Measurements from ENCODE around the gene RAB19.
"Not testable (repeated sequence)": the region's sequence is repeated elsewhere in the genome, so short reads cannot be mapped to it uniquely, and the experiment has no call there.

The RAB19 gene

DNA sequence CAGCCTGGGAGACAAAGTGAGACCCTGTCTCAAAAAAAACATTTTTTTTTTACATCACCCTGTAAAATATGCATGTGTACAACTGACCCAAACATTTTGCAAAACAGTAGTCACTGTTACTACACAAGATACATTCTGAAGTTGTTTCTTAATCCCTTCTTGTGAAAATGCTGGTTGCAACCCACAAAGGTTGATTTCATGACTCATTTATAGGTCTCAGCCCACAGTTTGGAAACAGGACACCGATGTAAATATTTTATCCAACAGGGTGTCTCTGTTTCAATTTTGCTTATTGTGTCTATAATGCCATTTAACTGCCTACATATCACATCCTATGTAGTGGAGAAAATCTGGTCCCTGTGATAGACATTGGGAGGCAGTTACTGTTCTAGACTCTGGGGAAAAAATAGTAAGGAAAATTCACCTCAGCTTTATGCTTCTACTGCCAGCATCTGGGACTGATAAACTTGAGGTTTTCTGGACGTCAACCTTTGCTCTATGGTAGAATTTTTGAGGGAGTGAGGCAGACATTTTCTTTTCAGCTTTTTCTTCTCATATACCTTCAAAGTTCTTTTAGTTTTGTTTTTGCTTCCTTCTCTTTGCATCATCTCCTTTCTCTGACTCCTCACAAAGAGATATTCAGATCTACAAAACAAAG, 1.6 kb upstream of the RAB19 start:
- DNase-seq = no peak

- peak; percentile 13 for DNase-seq
Observed at GRCh38 chr7:140404565-140405065, 757 bp downstream of the RAB19 start.

DNA sequence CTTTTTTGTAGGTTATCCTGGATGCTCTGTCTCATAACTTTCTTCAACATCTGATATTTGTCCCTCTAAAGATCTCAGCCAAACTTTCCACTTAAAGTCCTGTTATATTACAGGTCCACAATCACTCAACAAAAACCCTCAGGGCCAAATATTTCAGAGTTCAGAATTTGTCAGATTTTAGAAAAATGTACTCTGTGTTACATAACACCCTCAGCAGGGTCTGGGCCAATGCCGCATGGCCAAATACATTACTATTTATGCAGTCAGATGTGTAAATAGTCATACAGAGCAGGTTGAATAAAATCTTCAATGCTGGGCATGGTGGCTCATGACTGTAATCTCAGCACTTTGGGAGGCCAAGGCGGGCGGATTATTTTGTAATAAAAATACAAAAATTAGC, 11.5 kb downstream of the RAB19 start:
- no peak for DNase-seq

DNA sequence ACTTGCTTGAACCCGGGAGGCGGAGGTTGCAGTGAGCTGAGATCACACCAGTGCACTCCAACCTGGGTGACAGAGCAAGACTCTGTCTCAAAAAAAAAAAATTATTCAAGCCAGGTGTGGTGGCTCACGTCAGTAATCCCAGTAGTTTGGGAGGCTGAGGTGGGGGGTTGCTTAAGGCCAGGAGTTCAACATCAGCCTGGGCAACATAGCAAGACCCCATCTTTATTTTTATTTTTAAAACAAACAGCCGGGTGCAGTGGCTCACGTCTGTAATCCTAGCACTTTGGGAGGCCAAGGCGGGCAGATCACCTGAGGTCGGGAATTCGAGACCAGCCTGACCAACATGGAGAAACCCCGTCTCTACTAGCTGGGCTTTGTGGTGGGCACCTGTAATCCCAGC, 12.0 kb downstream of the RAB19 start:
- DNase-seq = not testable (repeated sequence)

DNA sequence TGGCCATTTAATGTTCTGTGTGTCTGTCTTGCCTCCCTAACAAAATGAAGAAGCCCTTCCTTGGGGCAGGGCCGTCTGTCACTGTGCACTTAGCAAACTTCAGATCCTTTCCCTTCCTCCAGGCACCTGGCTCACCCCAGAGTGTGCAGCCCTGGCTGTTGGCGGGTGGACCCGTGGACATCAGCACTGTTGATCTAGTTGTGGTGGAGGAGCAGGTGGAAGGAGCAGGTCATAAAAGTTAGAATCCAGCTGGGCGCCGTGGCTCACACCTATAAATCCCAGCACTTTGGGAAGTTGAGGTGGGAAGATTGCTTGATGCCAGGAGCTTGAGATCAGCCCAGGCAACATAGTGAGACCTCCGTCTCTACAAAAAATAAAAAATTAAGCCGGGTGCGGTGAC, 12.7 kb downstream of the RAB19 start:
- peak; percentile 4 for DNase-seq

GRCh38 chr7:140417456-140418155, 13.7 kb downstream of the RAB19 start:
- DNase-seq = peak; percentile 3

GRCh38 chr7:140418156-140418472, 14.3 kb downstream of the RAB19 start:
- DNase-seq = peak; percentile 51

- DNase-seq = no peak
Observed at GRCh38 chr7:140418653-140419052, 14.8 kb downstream of the RAB19 start.

DNA sequence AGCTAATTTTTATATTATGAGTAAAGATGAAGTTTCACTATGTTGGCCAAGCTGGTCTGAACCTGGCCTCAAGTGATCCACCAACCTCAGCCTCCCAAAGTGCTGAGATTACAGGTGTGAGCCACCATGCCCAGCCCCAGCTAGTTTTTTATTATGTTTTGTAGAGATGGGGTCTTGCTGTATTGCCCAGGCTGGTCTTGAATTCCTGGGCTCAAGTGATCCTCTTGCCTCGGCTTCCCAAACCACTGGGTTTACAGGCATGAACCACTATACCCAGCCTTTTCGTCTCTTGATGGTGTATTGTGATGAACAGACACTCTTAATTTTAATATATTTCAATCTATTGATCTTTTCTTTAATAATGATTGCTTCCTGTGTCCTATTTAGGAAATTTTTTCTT, 17.7 kb downstream of the RAB19 start:
- DNase-seq = no peak

DNA sequence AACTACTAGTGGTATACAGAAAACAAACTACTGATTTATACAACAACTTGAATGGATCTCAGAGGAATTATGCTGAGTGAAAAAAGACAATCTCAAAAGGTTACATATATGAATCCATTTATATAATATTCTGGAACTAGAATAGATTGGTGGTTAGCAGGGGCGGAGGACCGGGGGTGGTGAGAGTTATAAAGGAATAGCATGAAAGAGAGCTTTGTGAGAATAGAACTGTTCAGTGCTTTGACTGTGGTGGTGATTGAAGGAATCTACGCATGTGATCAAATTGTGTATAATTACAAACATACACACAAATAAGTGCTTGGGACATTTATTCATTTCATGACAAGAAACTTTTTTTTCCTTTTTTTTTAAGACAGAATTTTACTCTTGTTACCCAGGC, 19.6 kb downstream of the RAB19 start:
- no peak for DNase-seq

GRCh38 chr7:140425718-140426117, 21.9 kb downstream of the RAB19 start:
- DNase-seq = no peak

DNA sequence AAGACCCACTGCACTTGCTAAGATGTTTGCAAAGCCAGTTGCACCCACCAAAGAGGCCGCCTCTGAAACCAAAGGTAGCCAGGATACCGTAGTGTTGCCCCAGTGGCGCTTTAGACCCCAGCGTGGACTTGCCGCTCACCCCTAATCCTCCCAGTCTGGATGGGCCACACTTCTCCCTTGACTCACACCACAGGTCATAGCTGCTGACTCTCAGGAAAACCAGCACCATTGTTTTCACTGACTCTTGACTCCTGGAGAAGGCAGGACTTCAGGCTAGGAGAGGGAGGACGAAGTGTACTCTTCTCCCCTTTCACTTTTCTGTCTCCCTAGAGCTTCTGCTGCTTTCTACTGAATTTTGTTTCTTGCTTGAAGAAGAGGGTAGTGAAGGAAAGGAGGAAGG, 22.3 kb downstream of the RAB19 start:
- DNase-seq = no peak

DNA sequence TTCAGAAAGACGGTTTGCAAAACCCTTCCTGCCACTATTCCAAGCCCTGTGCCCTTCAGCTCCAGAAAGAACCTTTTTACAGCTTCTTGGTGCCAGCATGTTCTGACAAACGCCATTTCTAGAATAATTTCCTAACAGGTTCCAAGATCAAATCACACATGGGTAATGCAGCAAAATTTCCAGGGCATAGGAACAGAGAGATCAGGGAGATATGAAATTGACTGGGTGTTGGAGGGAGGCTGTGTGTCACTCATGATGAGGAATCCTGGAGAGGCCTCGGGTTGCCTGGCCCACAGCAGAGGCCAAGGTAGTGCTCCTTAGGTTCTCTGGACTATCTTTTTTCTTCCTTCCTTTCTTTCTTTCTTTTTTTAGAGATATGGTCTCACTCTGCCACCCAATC, 29.5 kb downstream of the RAB19 start:
- no peak for DNase-seq

GRCh38 chr7:140435252-140435895, 31.5 kb downstream of the RAB19 start:
- no peak for DNase-seq

DNA sequence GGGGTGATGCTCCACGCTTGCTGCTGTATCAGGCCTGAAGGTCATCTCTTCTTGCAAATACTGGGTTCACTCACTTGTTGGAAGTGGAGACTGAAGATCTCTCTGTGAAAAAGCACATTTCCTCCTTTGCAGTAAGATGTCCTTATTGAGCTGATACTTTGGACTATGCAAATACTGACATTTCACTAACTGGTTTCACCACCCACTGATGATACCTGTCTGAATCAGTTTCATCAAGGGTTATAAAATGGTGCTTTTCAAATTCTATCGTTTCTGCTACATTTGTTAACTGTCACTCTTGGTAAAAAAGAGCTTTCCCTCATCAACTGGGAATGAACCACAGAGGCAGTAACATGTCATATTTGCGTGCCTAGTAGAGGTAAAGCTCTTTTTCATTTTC, 35.5 kb downstream of the RAB19 start:
- DNase-seq = no peak

DNA sequence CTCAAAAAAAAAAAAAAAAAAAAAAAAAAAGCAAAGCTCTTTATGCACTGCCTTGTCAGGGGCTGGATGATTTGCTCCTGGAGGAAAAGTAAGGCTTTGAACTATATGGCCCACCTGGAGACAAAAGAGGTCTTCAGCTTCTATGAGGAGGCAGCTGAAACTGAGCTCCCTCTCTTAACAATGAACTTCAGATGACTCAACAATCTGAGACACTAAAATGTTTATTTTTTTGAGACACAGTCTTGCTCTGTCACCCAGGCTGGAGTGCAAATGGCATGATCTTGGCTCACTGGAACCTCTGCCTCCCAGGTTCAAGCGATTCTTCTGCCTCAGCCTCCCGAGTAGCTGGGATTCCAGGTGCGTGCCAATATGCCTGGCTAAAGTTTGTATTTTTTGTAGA, 36.7 kb downstream of the RAB19 start:
- no peak for DNase-seq

- DNase-seq = no peak
Observed at GRCh38 chr7:140441519-140441918, 37.7 kb downstream of the RAB19 start.

- no peak for DNase-seq
Observed at GRCh38 chr7:140446467-140446866, 42.6 kb downstream of the RAB19 start.

DNA sequence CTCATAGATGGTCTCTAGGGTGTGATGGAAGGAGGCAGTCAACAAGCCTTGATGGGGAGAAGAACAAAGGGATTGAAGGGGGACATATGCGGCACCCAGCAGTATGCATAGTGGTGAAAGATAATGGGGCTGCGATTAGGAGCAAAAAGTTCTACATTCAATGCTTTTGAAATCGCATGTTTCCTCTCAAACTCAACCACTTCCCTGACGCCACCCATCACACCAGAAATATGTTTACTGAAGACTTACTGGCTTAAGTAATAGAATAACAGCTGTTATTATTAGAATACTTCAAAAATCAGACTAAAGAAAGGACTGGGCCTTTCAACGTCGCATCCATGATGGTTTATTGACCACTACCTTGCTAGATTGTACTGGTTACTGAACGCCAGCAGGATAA, 44.0 kb downstream of the RAB19 start:
- no peak for DNase-seq

- DNase-seq = no peak
Observed at GRCh38 chr7:140448781-140449480, 45.1 kb downstream of the RAB19 start.

- DNase-seq = no peak
Observed at GRCh38 chr7:140451716-140452115, 47.9 kb downstream of the RAB19 start.

DNA sequence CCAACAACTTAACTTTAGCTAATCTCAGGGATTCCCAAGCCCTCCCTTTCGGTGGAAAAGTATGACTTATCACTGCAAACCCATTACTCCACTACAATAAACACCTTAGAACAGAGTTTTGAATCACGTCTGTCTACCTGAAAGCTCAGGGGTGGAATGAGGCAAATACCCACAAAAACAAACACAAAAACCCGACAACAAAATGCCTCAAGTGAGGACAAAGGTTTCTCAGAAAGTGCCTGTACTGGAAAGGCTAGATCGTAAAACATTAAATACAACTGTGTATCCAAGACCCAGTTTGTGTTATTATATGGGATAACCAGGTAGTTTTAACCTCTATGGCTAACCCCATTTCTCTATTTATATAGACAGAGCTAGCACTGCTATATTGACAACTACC, 49.4 kb downstream of the RAB19 start:
- no peak for DNase-seq

DNA sequence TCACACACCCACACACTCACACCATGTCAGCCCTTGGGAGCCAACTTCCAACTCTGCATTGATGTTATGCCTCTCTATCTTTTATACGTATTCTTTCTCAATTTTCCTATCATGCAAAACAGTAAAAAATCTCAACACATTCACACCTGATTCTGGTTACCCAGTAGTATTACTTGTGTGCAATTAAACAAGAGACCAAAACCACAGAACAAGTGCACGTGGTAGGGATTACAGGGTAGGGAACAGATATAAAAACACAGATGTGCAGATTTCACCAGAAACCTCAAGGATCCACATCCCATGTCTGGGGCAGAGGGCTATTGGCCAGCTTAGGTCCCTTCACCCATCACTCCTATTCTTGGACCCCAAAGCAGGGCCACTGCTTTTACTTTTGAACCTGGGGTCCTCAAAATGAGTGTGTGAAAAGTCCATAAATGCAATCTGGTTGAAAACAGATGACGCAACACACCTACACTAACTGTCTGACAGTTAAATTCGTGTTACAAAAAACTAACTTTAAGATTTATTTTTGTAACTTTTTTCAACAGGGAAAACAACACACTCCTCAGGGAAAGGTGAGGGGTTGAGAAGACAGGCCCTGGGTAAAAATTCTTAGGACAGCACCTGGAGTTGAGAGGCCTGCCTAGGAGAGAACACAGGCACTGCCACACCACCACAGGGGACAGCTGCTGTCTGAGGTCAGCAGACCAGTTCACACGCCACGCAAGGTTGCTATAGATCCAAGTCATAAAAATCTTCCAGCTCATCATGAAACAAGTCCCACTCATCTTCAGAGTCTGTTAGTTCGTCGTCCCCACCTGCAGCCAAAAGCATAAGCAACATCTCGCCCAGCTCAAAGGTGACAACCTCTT, 50.2 kb downstream of the RAB19 start:
- DNase-seq = not testable (repeated sequence)

All from NCI-H2029 (cell line).